ENCODE results near the gene SH3BP1.

Gene SH3BP1

GRCh38 chr22:37629928-37630327 lies 9.5 kb upstream of the SH3BP1 start:
- H3K27me3 ChIP-seq (ENCODE audit: low read depth, low read length), result no peaks in the 10 kb centered on the region
- no peak overlapping the region for H3K27ac ChIP-seq (ENCODE audit: low read length)
- TF ChIP-seq CTCF (IDR thresholded peaks at IDR 0.05; ENCODE audit: low read depth, low read length) (no peak), EZH2phosphoT487 (IDR thresholded peaks at IDR 0.05; ENCODE audit: low read depth) (no peak)
- H3K4me2 ChIP-seq (ENCODE audit: low read length), result no peak overlapping the region
- no peaks in the 10 kb centered on the region for H4K20me1 ChIP-seq (ENCODE audit: insufficient read depth, low read length)
- H2AFZ ChIP-seq (ENCODE audit: low read depth, low read length), result no peak overlapping the region
- H3K9me3 ChIP-seq (ENCODE audit: insufficient read depth, low read length), result no peaks in the 10 kb centered on the region
- H3K9ac ChIP-seq (ENCODE audit: low read length), result no peak overlapping the region
- H3K4me3 ChIP-seq (ENCODE audit: low read length), result no peak overlapping the region
- H3K4me1 ChIP-seq (ENCODE audit: low read length), result peaks cover 75% of the 10 kb centered on the region
- H3K79me2 ChIP-seq (ENCODE audit: low read length), result no peaks in the 10 kb centered on the region; the same call in 1 of the 2 replicates
- H3K36me3 ChIP-seq (replicated peaks; ENCODE audit: low read depth, low read length), result peaks cover 14% of the 10 kb centered on the region

- H3K27me3 ChIP-seq (ENCODE audit: low read depth, low read length), result no peaks in the 10 kb centered on the region
- no peaks in the 10 kb centered on the region; the same call in 1 of the 2 replicates for H3K79me2 ChIP-seq (ENCODE audit: low read length)
- H3K4me3 ChIP-seq (ENCODE audit: low read length), result no peak overlapping the region
- peaks cover 14% of the 10 kb centered on the region for H3K36me3 ChIP-seq (replicated peaks; ENCODE audit: low read depth, low read length)
- H4K20me1 ChIP-seq (ENCODE audit: insufficient read depth, low read length), result no peaks in the 10 kb centered on the region
- H3K27ac ChIP-seq (ENCODE audit: low read length), result no peak overlapping the region
- no peak overlapping the region for H2AFZ ChIP-seq (ENCODE audit: low read depth, low read length)
- H3K4me2 ChIP-seq (ENCODE audit: low read length), result no peak overlapping the region
- peaks cover 75% of the 10 kb centered on the region for H3K4me1 ChIP-seq (ENCODE audit: low read length)
- TF ChIP-seq CTCF (IDR thresholded peaks at IDR 0.05; ENCODE audit: low read depth, low read length) (no peak), EZH2phosphoT487 (IDR thresholded peaks at IDR 0.05; ENCODE audit: low read depth) (no peak)
- no peak overlapping the region for H3K9ac ChIP-seq (ENCODE audit: low read length)
- H3K9me3 ChIP-seq (ENCODE audit: insufficient read depth, low read length), result no peaks in the 10 kb centered on the region
These were observed 8.5 kb upstream of the SH3BP1 start for GRCh38 chr22:37630839-37631435.

GRCh38 chr22:37631448-37632173 lies 7.9 kb upstream of the SH3BP1 start:
- no peaks in the 10 kb centered on the region for H3K27me3 ChIP-seq (ENCODE audit: low read depth, low read length)
- H3K9ac ChIP-seq (ENCODE audit: low read length), result peak overlapping the region; percentile 88; the same call in 1 of the 2 replicates
- no peak overlapping the region for H2AFZ ChIP-seq (ENCODE audit: low read depth, low read length)
- no peak for TF ChIP-seq CTCF (IDR thresholded peaks at IDR 0.05; ENCODE audit: low read depth, low read length)
- no peak for TF ChIP-seq EZH2phosphoT487 (IDR thresholded peaks at IDR 0.05; ENCODE audit: low read depth)
- H3K36me3 ChIP-seq (replicated peaks; ENCODE audit: low read depth, low read length), result peaks cover 14% of the 10 kb centered on the region
- H3K27ac ChIP-seq (ENCODE audit: low read length), result peak overlapping the region; percentile 97
- H3K4me3 ChIP-seq (ENCODE audit: low read length), result no peak overlapping the region
- H4K20me1 ChIP-seq (ENCODE audit: insufficient read depth, low read length), result no peaks in the 10 kb centered on the region
- H3K4me1 ChIP-seq (ENCODE audit: low read length), result peaks cover 75% of the 10 kb centered on the region
- H3K4me2 ChIP-seq (ENCODE audit: low read length), result 0 out of 2 replicates have a peak overlapping the region, but pooled peaks have one; percentile 93
- H3K9me3 ChIP-seq (ENCODE audit: insufficient read depth, low read length), result no peaks in the 10 kb centered on the region
- H3K79me2 ChIP-seq (ENCODE audit: low read length), result no peaks in the 10 kb centered on the region; the same call in 1 of the 2 replicates
